Measurements from ENCODE around the gene SENP8. TPM values are rescaled to one million over a fixed set of nuclear protein-coding genes. Genes with fewer than 3 reads are reported as not detected.

Gene SENP8
- total and polyA plus RNA-seq, 12 donors: 1.8 to 8.8 (median 6.6) TPM

DNA sequence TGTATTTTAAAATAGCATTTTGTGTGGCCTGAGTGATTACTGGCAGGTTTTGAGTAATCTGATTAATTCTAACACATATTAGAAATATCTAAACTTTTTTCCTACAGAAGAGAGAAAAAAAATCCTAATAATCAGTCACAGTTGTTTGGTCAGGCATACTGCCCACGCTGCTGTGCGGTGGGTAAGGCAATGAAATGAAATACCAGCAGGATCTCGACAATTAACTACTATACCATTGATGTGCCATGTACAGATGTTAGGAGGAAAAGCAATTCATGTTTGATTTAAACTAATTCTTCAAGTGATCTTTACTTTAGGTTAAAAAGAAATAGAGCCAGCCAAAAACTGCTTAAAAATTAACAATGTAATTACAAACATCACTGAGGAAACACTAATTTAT, 74.2 kb downstream of the SENP8 start:
- peaks cover 0 to 14% (median 4%) of the 10 kb centered on the region in 9 donors for H3K4me1 ChIP-seq
- WGBS, 2 donors: 86 to 87% methylated on average over 3 of the region's 3 CpGs
- ATAC-seq: no peak

More for the DNA sequence above, 74.2 kb downstream of the SENP8 start:
- no peak for DNase-seq
- TF ChIP-seq, protein P1, sequence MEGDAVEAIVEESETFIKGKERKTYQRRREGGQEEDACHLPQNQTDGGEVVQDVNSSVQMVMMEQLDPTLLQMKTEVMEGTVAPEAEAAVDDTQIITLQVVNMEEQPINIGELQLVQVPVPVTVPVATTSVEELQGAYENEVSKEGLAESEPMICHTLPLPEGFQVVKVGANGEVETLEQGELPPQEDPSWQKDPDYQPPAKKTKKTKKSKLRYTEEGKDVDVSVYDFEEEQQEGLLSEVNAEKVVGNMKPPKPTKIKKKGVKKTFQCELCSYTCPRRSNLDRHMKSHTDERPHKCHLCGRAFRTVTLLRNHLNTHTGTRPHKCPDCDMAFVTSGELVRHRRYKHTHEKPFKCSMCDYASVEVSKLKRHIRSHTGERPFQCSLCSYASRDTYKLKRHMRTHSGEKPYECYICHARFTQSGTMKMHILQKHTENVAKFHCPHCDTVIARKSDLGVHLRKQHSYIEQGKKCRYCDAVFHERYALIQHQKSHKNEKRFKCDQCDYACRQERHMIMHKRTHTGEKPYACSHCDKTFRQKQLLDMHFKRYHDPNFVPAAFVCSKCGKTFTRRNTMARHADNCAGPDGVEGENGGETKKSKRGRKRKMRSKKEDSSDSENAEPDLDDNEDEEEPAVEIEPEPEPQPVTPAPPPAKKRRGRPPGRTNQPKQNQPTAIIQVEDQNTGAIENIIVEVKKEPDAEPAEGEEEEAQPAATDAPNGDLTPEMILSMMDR (IDR thresholded peaks at IDR 0.05): no peak
- Histone ChIP-seq H3K36me3 (no peaks in the 10 kb centered on the region), H3K27ac (no peak overlapping the region), H3K9me3 (no peaks in the 10 kb centered on the region), H3K27me3 (peaks cover 0 to 30% (median 9%) of the 10 kb centered on the region in 7 donors), H3K4me3 (no peak overlapping the region)
- intact Hi-C loops (cut with DNase I): loop anchor here in 1 of 10 donors (10.0 kb wide), 1 partner anchor 92 kb away; no protein-coding TSS in a partner anchor

Other genes starting within 250 kb of the SENP8 start
- gene MYO9A, start 253 bp upstream of the SENP8 start, total RNA-seq: 10 to 100 TPM; 23.4 to 36.9 (median 30.0) TPM
- gene MYO9A, start 253 bp upstream of the SENP8 start, polyA plus RNA-seq: 1 to 10 TPM; 3.7 to 4.4 TPM
- gene GRAMD2A, start 79.4 kb downstream of the SENP8 start, total RNA-seq: under 1 TPM in 1 of 10 donors, not detected in 9; 0.20 TPM
- gene GRAMD2A, start 79.4 kb downstream of the SENP8 start, polyA plus RNA-seq: under 1 TPM in 1 of 2 donors, not detected in 1; 0.06 TPM
- 1,000 to 10,000 TPM in 6 of 10 donors, 100 to 1,000 TPM in 4; 851 to 1,508 (median 1,153) TPM for gene PKM, start 112.8 kb downstream of the SENP8 start, total RNA-seq
- gene PKM, start 112.8 kb downstream of the SENP8 start, polyA plus RNA-seq: 100 to 1,000 TPM; 549 to 755 TPM
- 10 to 100 TPM; 28.2 to 53.5 (median 37.6) TPM for gene PARP6, start 154.2 kb downstream of the SENP8 start, total RNA-seq
- gene PARP6, start 154.2 kb downstream of the SENP8 start, polyA plus RNA-seq: 100 to 1,000 TPM in 1 of 2 donors, 10 to 100 TPM in 1; 28.5 to 113 TPM
- gene CELF6, start 201.8 kb downstream of the SENP8 start, total RNA-seq: 1 to 10 TPM in 2 of 10 donors, under 1 TPM in 8; 0.21 to 1.2 (median 0.72) TPM
- gene CELF6, start 201.8 kb downstream of the SENP8 start, polyA plus RNA-seq: 1 to 10 TPM; 1.4 to 5.1 TPM